Measurements from ENCODE around the gene HECTD4. TPM values are rescaled to one million over a fixed set of nuclear protein-coding genes. Genes with fewer than 3 reads are reported as not detected.
"Not testable (repeated sequence)": the region's sequence is repeated elsewhere in the genome, so short reads cannot be mapped to it uniquely, and the experiment has no call there.

The HECTD4 gene
- total RNA-seq, 1 donor = 37.1 TPM

- no peak for TF ChIP-seq CTCF (IDR thresholded peaks at IDR 0.05; ENCODE audit: insufficient read depth, low read depth, low read length)
- H3K4me3 ChIP-seq (ENCODE audit: low read depth, low read length) = peak overlapping the region; percentile 95
- DNase-seq (ENCODE audit: low read depth) = no peak
Measured at GRCh38 chr12:112418273-112418607, 36.0 kb upstream of the HECTD4 start.

GRCh38 chr12:112415457-112415856, 33.2 kb upstream of the HECTD4 start:
- H3K4me3 ChIP-seq (ENCODE audit: low read depth, low read length); DNase-seq (ENCODE audit: low read depth): not testable (repeated sequence)

GRCh38 chr12:112413855-112414625, 31.8 kb upstream of the HECTD4 start:
- no peak for DNase-seq (ENCODE audit: low read depth)
- no peak for TF ChIP-seq CTCF (IDR thresholded peaks at IDR 0.05; ENCODE audit: insufficient read depth, low read depth, low read length)
- no peak overlapping the region for H3K4me3 ChIP-seq (ENCODE audit: low read depth, low read length)

- no peak overlapping the region for H3K4me3 ChIP-seq (ENCODE audit: low read depth, low read length)
- TF ChIP-seq CTCF (IDR thresholded peaks at IDR 0.05; ENCODE audit: insufficient read depth, low read depth, low read length) = no peak
- DNase-seq (ENCODE audit: low read depth) = no peak
Measured at GRCh38 chr12:112409906-112410244, 27.6 kb upstream of the HECTD4 start.

- peak within 1 kb of the TSS; percentile 75 for H3K4me3 ChIP-seq (ENCODE audit: low read depth, low read length)
- TF ChIP-seq CTCF (IDR thresholded peaks at IDR 0.05; ENCODE audit: insufficient read depth, low read depth, low read length) = no peak
- DNase-seq (ENCODE audit: low read depth) = peak; percentile 96
Measured at GRCh38 chr12:112409064-112409905, 27.1 kb upstream of the HECTD4 start, which contains the start of gene RPL6. Gene RPL6 (minus strand): TSS chr12:112409605. CDS start chr12:112408656, 949 bp downstream.

GRCh38 chr12:112408621-112409020, 26.4 kb upstream of the HECTD4 start:
- peak overlapping the region; percentile 75 for H3K4me3 ChIP-seq (ENCODE audit: low read depth, low read length)
- DNase-seq (ENCODE audit: low read depth) = no peak

GRCh38 chr12:112407683-112408082, 25.5 kb upstream of the HECTD4 start:
- not testable (repeated sequence) for DNase-seq (ENCODE audit: low read depth)
- H3K4me3 ChIP-seq (ENCODE audit: low read depth, low read length) = peak overlapping the region; percentile 75

More at GRCh38 chr12:112408621-112409020, 26.4 kb upstream of the HECTD4 start:
- no peak for TF ChIP-seq CTCF (IDR thresholded peaks at IDR 0.05; ENCODE audit: insufficient read depth, low read depth, low read length)

Measured in fibroblast of villous mesenchyme (primary cell).